HEK293T (cell line): ENCODE results near the gene ARF4.

ENCODE experiments used
- CTCF ChIA-PET: fragments of 350-600 bp; formaldehyde crosslinking; extraction: SDS; loops from one replicate; lab custom pipeline; 2021; ENCODE audit warnings: antibody characterized with exemption, inconsistent platforms; lab: Yijun Ruan, JAX
- POLR2A ChIA-PET: fragments of 350-600 bp; formaldehyde crosslinking; extraction: SDS; loops from one replicate; lab custom pipeline; 2020; ENCODE audit warnings: antibody characterized with exemption, inconsistent platforms; lab: Yijun Ruan, JAX
- DNase-seq: peaks from one replicate; pipeline ENCODE4 v3.0.0; 2012; ENCODE audit warnings: mixed read lengths; ENCODE audit errors: extremely low spot score
- ARNT ChIP-seq: fragments of 450-650 bp; IDR thresholded peaks from 2 replicates; pipeline ENCODE4 v1.6.1; 2017; ENCODE audit warnings: mild to moderate bottlenecking
- BHLHE40 ChIP-seq: fragments of 450-650 bp; IDR thresholded peaks from 2 replicates; pipeline ENCODE4 v1.6.1; 2016; ENCODE audit warnings: mild to moderate bottlenecking, moderate library complexity, borderline replicate concordance
- CTBP1 ChIP-seq: fragments of 450-650 bp; IDR thresholded peaks from 2 replicates; pipeline ENCODE4 v1.6.1; 2016; ENCODE audit warnings: borderline replicate concordance
- ELF4 ChIP-seq: fragments of 450-650 bp; IDR thresholded peaks from 2 replicates; pipeline ENCODE4 v1.6.1; 2017; ENCODE audit warnings: antibody characterized with exemption
- FOXA1 ChIP-seq: fragments of 450-650 bp; IDR thresholded peaks from 2 replicates; pipeline ENCODE4 v1.6.1; 2016; ENCODE audit warnings: mild to moderate bottlenecking
- FOXK2 ChIP-seq: fragments of 450-650 bp; IDR thresholded peaks from 2 replicates; pipeline ENCODE4 v1.6.1; 2016; ENCODE audit warnings: mild to moderate bottlenecking
- FOXM1 ChIP-seq: fragments of 450-650 bp; IDR thresholded peaks from 2 replicates; pipeline ENCODE4 v1.6.1; 2017; ENCODE audit warnings: mild to moderate bottlenecking, borderline replicate concordance
- HDGF ChIP-seq: fragments of 450-650 bp; IDR thresholded peaks from 2 replicates; pipeline ENCODE4 v1.6.1; 2017; ENCODE audit warnings: antibody characterized with exemption, borderline replicate concordance
- L3MBTL2 ChIP-seq: fragments of 450-650 bp; conservative IDR thresholded peaks from 2 replicates; pipeline ENCODE4 v1.6.1; 2016; ENCODE audit warnings: mild to moderate bottlenecking
- LEF1 ChIP-seq: fragments of 450-650 bp; IDR thresholded peaks from 2 replicates; pipeline ENCODE4 v1.6.1; 2017; ENCODE audit warnings: mild to moderate bottlenecking, borderline replicate concordance
- NFRKB ChIP-seq: fragments of 450-650 bp; IDR thresholded peaks from 2 replicates; pipeline ENCODE4 v1.6.1; 2016; ENCODE audit warnings: mild to moderate bottlenecking, moderate library complexity
- PKNOX1 ChIP-seq: fragments of 450-650 bp; IDR thresholded peaks from 2 replicates; pipeline ENCODE4 v1.6.1; 2016
- SP1 ChIP-seq: fragments of 450-650 bp; IDR thresholded peaks from 2 replicates; pipeline ENCODE4 v1.6.1; 2017
- SUZ12 ChIP-seq: fragments of 450-650 bp; IDR thresholded peaks from 2 replicates; pipeline ENCODE4 v1.6.1; 2016; ENCODE audit warnings: mild to moderate bottlenecking
- TARDBP ChIP-seq: fragments of 450-650 bp; IDR thresholded peaks from 2 replicates; pipeline ENCODE4 v1.6.1; 2016
- ZNF384 ChIP-seq: fragments of 450-650 bp; IDR thresholded peaks from 2 replicates; pipeline ENCODE4 v1.6.1; 2016

The ARF4 gene

GRCh38 chr3:57575966-57576626 is 21.0 kb downstream of the ARF4 start:
- TF ChIP-seq ZNF384 = peak; percentile 23; the same call in 1 of the 2 replicates
- no peak for TF ChIP-seq ARNT
- no peak for DNase-seq
- ChIA-PET CTCF (no interaction called here), POLR2A (interaction anchor here (1.1 kb wide), 1 partner anchor 21 kb away, joined by 3 read pairs; the partner anchor contains the start of gene ARF4)

GRCh38 chr3:57572096-57572495 is 25.0 kb downstream of the ARF4 start:
- ChIA-PET CTCF (no interaction called here), POLR2A (no interaction called here)
- TF ChIP-seq FOXK2 (no peak), FOXA1 (no peak), L3MBTL2 (no peak), ZNF384 (no peak), LEF1 (no peak), FOXM1 (no peak), ELF4 (no peak), HDGF (no peak), ARNT (no peak), SP1 (no peak), CTBP1 (no peak), BHLHE40 (no peak), NFRKB (no peak), SUZ12 (no peak)
- DNase-seq = no peak

- TF ChIP-seq TARDBP (no peak), BHLHE40 (no peak), PKNOX1 (no peak), HDGF (no peak), ELF4 (no peak), CTBP1 (no peak), FOXK2 (no peak), ZNF384 (no peak), FOXA1 (no peak), SUZ12 (no peak), L3MBTL2 (no peak), NFRKB (no peak), LEF1 (no peak), ARNT (no peak), SP1 (no peak), FOXM1 (no peak)
- ChIA-PET CTCF (no interaction called here), POLR2A (interaction anchor here (1.1 kb wide), 1 partner anchor 15 kb away, joined by 3 read pairs; the partner anchor contains the start of gene PDE12)
- DNase-seq = no peak
Observed at GRCh38 chr3:57570878-57571277, 26.3 kb downstream of the ARF4 start.

DNA sequence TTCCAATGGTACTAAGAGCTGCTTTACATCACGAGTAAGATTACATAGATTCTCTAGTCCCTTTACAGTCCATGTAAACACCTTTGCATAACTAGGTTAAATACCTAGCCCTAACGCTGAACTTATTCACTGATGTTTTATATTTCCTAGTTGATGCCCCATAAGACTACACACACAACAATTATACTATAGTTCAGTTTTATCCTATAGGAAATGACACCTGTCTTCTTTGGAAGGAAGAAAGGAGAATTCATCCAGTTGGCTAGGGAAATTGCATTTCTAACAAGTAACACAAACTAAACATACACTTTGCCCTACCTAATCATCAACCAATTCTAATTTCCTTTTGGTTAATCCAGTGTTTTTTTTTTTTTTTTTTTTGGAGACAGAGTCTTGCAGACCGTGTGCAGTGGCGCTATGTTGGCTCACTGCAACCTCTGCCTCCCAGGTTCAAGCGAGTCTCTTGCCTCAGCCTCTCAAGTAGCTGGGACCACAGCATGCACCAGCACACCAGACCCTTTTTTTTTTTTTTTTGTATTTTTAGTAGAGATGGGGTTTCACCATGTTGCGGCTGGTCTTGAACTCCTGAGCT is 27.2 kb downstream of the ARF4 start:
- TF ChIP-seq BHLHE40 = no peak
- CTCF ChIA-PET = interaction anchor here (0.6 kb wide), 1 partner anchor 146 kb away, joined by 3 read pairs; no protein-coding TSS in a partner anchor
- no peak for DNase-seq
- POLR2A ChIA-PET = interaction anchor here (1.1 kb wide), 1 partner anchor 14 kb away, joined by 3 read pairs; the partner anchor contains the start of gene PDE12

DNA sequence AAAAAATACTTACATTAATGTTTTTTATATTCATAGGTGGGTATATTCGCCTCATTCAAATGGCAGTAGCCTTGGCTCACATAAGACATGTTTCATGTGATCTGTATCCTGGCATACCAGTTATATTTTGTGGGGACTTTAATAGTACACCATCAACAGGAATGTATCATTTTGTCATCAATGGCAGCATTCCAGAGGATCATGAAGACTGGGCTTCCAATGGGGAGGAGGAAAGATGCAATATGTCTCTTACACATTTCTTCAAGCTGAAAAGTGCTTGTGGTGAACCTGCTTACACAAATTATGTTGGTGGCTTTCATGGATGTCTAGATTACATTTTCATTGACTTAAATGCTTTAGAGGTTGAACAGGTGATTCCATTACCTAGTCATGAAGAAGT is 37.6 kb downstream of the ARF4 start:
- DNase-seq = no peak
- ChIA-PET CTCF (no interaction called here), POLR2A (no interaction called here)
- TF ChIP-seq PKNOX1 = no peak
- no peak for TF ChIP-seq FOXA1
- no peak for TF ChIP-seq FOXM1
- no peak for TF ChIP-seq SP1
- TF ChIP-seq TARDBP = no peak
- TF ChIP-seq BHLHE40 = no peak
- TF ChIP-seq ELF4 = no peak
- TF ChIP-seq L3MBTL2 = no peak
- no peak for TF ChIP-seq NFRKB
- TF ChIP-seq LEF1 = no peak
- no peak for TF ChIP-seq ZNF384
- no peak for TF ChIP-seq SUZ12

DNA sequence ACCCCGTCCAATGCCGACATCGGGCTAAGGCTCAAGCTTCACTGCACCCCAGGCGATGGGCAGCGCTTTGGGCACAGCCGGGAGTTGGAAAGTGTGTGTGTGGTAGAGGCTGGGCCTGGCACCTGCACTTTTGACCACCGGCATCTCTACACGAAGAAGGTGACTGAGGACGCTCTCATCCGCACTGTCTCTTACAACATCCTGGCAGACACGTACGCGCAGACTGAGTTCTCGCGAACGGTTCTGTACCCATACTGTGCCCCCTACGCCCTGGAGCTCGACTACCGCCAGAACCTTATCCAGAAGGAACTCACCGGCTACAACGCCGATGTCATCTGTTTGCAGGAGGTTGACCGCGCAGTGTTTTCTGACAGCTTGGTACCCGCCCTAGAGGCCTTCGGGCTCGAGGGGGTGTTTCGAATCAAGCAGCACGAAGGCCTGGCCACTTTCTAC is 40.0 kb downstream of the ARF4 start:
- POLR2A ChIA-PET = interaction anchor here (1.2 to 3.7 kb wide), 4 partner anchors 12 to 38 kb away, joined by 3 to 30 read pairs (median 12); partner anchors contain the start of genes ARF4 and DNAH12
- TF ChIP-seq L3MBTL2 = 0 out of 2 replicates have a peak, but pooled peaks have one; percentile 8
- no peak for TF ChIP-seq BHLHE40
- TF ChIP-seq PKNOX1 = no peak
- DNase-seq = peak; percentile 39
- CTCF ChIA-PET = no interaction called here
